ENCODE results near the gene IFNA17.

Gene IFNA17

GRCh38 chr9:21228122-21228521 is at the start of gene IFNA17:
IFNA17 (minus strand) TSS chr9:21228222; CDS start chr9:21228173, 49 bp downstream.
- Histone ChIP-seq H3K9me3 (ENCODE audit: control insufficient read depth, insufficient read depth, low read depth, low read length) (no peaks in the 10 kb centered on the region), H3K27ac (ENCODE audit: extremely low read depth, low read depth, low read length) (no peak within 1 kb of the TSS), H3K36me3 (ENCODE audit: control insufficient read depth in 2 of 2, insufficient read depth in 1 of 2, low read length in 2 of 2) (no peaks in the 10 kb centered on the region), H3K4me1 (ENCODE audit: control insufficient read depth, insufficient read depth, low read length) (no peaks in the 10 kb centered on the region), H3K4me3 (ENCODE audit: low read depth, low read length) (no peak within 1 kb of the TSS)
- ChIA-PET POLR2A (no interaction called here), CTCF (interaction anchor here (1.3 kb wide), 1 partner anchor 45 kb away, joined by 6 read pairs; no protein-coding TSS in a partner anchor)
- TF ChIP-seq ZFP37 (tag by site-specific recombination; IDR thresholded peaks at IDR 0.05) (no peak), ZNF433 (tag by site-specific recombination; IDR thresholded peaks at IDR 0.05; ENCODE audit: low read depth) (no peak)

GRCh38 chr9:21268347-21268657 is 40.3 kb upstream of the IFNA17 start:
- no peak for TF ChIP-seq ZNF707 (tag by site-specific recombination; IDR thresholded peaks at IDR 0.05)
- TF ChIP-seq PATZ1 (tag by site-specific recombination; IDR thresholded peaks at IDR 0.05) = no peak
- no peak for TF ChIP-seq ZNF645 (tag by site-specific recombination; IDR thresholded peaks at IDR 0.05)
- no peak for TF ChIP-seq ATF2 (tag by site-specific recombination; IDR thresholded peaks at IDR 0.05; ENCODE audit: low read depth)
- no peak for TF ChIP-seq ZNF629 (tag by site-specific recombination; IDR thresholded peaks at IDR 0.05)
- TF ChIP-seq ZXDB (tag by site-specific recombination; IDR thresholded peaks at IDR 0.05) = no peak
- no peaks in the 10 kb centered on the region for H3K9me3 ChIP-seq (ENCODE audit: control insufficient read depth, insufficient read depth, low read depth, low read length)
- H3K36me3 ChIP-seq (ENCODE audit: control insufficient read depth in 2 of 2, insufficient read depth in 1 of 2, low read length in 2 of 2) = no peaks in the 10 kb centered on the region
- POLR2A ChIA-PET = no interaction called here
- H3K4me1 ChIP-seq (ENCODE audit: control insufficient read depth, insufficient read depth, low read length) = no peaks in the 10 kb centered on the region
- no peak overlapping the region for H3K4me3 ChIP-seq (ENCODE audit: low read depth, low read length)
- CTCF ChIA-PET = interaction anchor here (0.5 to 1.8 kb wide), 6 partner anchors 15 to 421 kb away, joined by 3 to 7 read pairs (median 5); no protein-coding TSS in a partner anchor
- H3K27ac ChIP-seq (ENCODE audit: extremely low read depth, low read depth, low read length) = no peak overlapping the region

- no peak overlapping the region for H3K4me3 ChIP-seq (ENCODE audit: low read depth, low read length)
- H3K4me1 ChIP-seq (ENCODE audit: control insufficient read depth, insufficient read depth, low read length) = no peaks in the 10 kb centered on the region
- POLR2A ChIA-PET = no interaction called here
- H3K36me3 ChIP-seq (ENCODE audit: control insufficient read depth in 2 of 2, insufficient read depth in 1 of 2, low read length in 2 of 2) = no peaks in the 10 kb centered on the region
- no peaks in the 10 kb centered on the region for H3K9me3 ChIP-seq (ENCODE audit: control insufficient read depth, insufficient read depth, low read depth, low read length)
- no peak overlapping the region for H3K27ac ChIP-seq (ENCODE audit: extremely low read depth, low read depth, low read length)
- CTCF ChIA-PET = interaction anchor here (0.6 to 1.8 kb wide), 5 partner anchors 14 to 421 kb away, joined by 3 to 7 read pairs (median 6); no protein-coding TSS in a partner anchor
- no peak for TF ChIP-seq INSM2 (tag by site-specific recombination; IDR thresholded peaks at IDR 0.05)
- no peak for TF ChIP-seq ZNF692 (tag by site-specific recombination; IDR thresholded peaks at IDR 0.05)
- no peak for TF ChIP-seq TCF7L2 (IDR thresholded peaks at IDR 0.05; ENCODE audit: borderline replicate concordance, low read depth, low read length)
- TF ChIP-seq ZNF146 (tag by site-specific recombination; IDR thresholded peaks at IDR 0.05) = no peak
- no peak for TF ChIP-seq KLF10 (tag by site-specific recombination; IDR thresholded peaks at IDR 0.05)
- TF ChIP-seq OSR2 (tag by site-specific recombination; IDR thresholded peaks at IDR 0.05) = no peak
- TF ChIP-seq PRDM2 (tag by site-specific recombination; IDR thresholded peaks at IDR 0.05; ENCODE audit: borderline replicate concordance) = no peak
Measured at GRCh38 chr9:21267485-21268346, 39.7 kb upstream of the IFNA17 start.

Data from HEK293 (cell line).